ENCODE data around the gene SLC4A5.

- TF ChIP-seq CTCF (IDR thresholded peaks at IDR 0.05) = peak; percentile 61 to 90 (median 82)
- no peak for TF ChIP-seq POLR2A (IDR thresholded peaks at IDR 0.05)
Observed at GRCh38 chr2:74334931-74335333, 8.3 kb downstream of the SLC4A5 start.

All from esophagus squamous epithelium (tissue), 4 donors.